ENCODE results near the gene CRYZ.
"Not testable (repeated sequence)": the region's sequence is repeated elsewhere in the genome, so short reads cannot be mapped to it uniquely, and the experiment has no call there.

Gene CRYZ

GRCh38 chr1:74679811-74680210 is 53.0 kb downstream of the CRYZ start:
- DNase-seq: no peak

- DNase-seq: no peak
These were observed 54.9 kb downstream of the CRYZ start for GRCh38 chr1:74677926-74678325.

GRCh38 chr1:74674278-74675048 is 58.4 kb downstream of the CRYZ start:
- no peak for DNase-seq

- DNase-seq: no peak
These were observed 59.3 kb downstream of the CRYZ start, which contains the start of gene ERICH3 for GRCh38 chr1:74673351-74674111. Gene ERICH3 (minus strand): TSS chr1:74673792. CDS start chr1:74673519, 273 bp downstream.

- not testable (repeated sequence) for DNase-seq
These were observed 62.0 kb downstream of the CRYZ start for GRCh38 chr1:74670866-74671265.
